ENCODE data around the gene KCND3.

DNA sequence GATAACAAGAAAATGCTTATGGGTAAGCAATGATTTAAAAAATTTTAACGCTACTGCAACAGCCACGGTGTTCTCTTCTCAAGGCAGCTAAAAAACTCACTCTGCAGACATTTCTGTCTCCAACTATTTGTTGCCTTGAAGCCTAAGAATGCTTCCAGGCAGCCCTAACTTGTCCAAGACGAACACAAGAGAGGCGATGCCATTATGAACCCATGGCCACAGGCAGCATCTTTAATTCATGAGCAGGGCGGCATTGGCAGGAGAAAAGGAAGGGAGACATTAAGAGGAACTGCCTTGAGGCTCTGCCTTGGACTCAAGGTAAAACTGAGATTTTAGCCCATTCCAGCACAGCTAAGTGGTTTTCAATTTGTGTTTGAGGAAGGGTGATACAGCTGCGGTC is 67.5 kb downstream of the KCND3 start:
- no peak for TF ChIP-seq PATZ1 (CRISPR knock-in tag; IDR thresholded peaks at IDR 0.05; ENCODE audit: borderline replicate concordance)
- no peak for TF ChIP-seq ZFP3 (CRISPR knock-in tag; IDR thresholded peaks at IDR 0.05)
- TF ChIP-seq BACH2 (CRISPR knock-in tag; IDR thresholded peaks at IDR 0.05; ENCODE audit: borderline replicate concordance): no peak
- TF ChIP-seq PPARA (CRISPR knock-in tag; IDR thresholded peaks at IDR 0.05; ENCODE audit: borderline replicate concordance): no peak
- TF ChIP-seq, protein P1, sequence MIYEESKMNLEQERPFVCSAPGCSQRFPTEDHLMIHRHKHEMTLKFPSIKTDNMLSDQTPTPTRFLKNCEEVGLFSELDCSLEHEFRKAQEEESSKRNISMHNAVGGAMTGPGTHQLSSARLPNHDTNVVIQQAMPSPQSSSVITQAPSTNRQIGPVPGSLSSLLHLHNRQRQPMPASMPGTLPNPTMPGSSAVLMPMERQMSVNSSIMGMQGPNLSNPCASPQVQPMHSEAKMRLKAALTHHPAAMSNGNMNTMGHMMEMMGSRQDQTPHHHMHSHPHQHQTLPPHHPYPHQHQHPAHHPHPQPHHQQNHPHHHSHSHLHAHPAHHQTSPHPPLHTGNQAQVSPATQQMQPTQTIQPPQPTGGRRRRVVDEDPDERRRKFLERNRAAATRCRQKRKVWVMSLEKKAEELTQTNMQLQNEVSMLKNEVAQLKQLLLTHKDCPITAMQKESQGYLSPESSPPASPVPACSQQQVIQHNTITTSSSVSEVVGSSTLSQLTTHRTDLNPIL (CRISPR knock-in tag; IDR thresholded peaks at IDR 0.05; ENCODE audit: low read depth): no peak
- no peak for TF ChIP-seq CSDC2 (CRISPR knock-in tag; IDR thresholded peaks at IDR 0.05)
- no peak for TF ChIP-seq ISL1 (CRISPR knock-in tag; IDR thresholded peaks at IDR 0.05)
- no peak for TF ChIP-seq RARB (CRISPR knock-in tag; IDR thresholded peaks at IDR 0.05)
- TF ChIP-seq TCF4 (CRISPR knock-in tag; IDR thresholded peaks at IDR 0.05; ENCODE audit: borderline replicate concordance): no peak
- TF ChIP-seq ZC3H10 (CRISPR knock-in tag; IDR thresholded peaks at IDR 0.05): no peak
- TF ChIP-seq TOX (CRISPR knock-in tag; IDR thresholded peaks at IDR 0.05; ENCODE audit: borderline replicate concordance): no peak
- TF ChIP-seq ARNTL (CRISPR knock-in tag; IDR thresholded peaks at IDR 0.05; ENCODE audit: borderline replicate concordance, low read depth): no peak
- TF ChIP-seq ZFP30 (CRISPR knock-in tag; IDR thresholded peaks at IDR 0.05): no peak

All from SK-N-SH treated with all-trans-retinoic acid at 6 μM for 48 hours (cell line).